Measurements from ENCODE around the gene C16orf74. TPM values are rescaled to one million over a fixed set of nuclear protein-coding genes. Genes with fewer than 3 reads are reported as not detected.

The C16orf74 gene
- total RNA-seq, 2 experiments from 2014 or later: 2.1 to 2.9 TPM

GRCh38 chr16:85734311-85735017 is 16.4 kb downstream of the C16orf74 start:
- H3K4me1 ChIP-seq (ENCODE audit: insufficient read depth, low read length): peaks cover 39% of the 10 kb centered on the region
- peak overlapping the region; percentile 81 for H3K27ac Mint-ChIP-seq

GRCh38 chr16:85733839-85734170 is 17.1 kb downstream of the C16orf74 start:
- peaks cover 39% of the 10 kb centered on the region for H3K4me1 ChIP-seq (ENCODE audit: insufficient read depth, low read length)
- intact Hi-C loops (cut with DNase I, micrococcal nuclease): no loop called here
- TF ChIP-seq CTCF (IDR thresholded peaks at IDR 0.05): no peak
- Mint-ChIP-seq H3K9me3 (no peaks in the 10 kb centered on the region), H3K27ac (peak overlapping the region; percentile 81), H3K36me3 (ENCODE audit: low read depth) (no peaks in the 10 kb centered on the region), H3K4me1 (ENCODE audit: low read depth) (peaks cover 28% of the 10 kb centered on the region), H3K4me3 (no peak overlapping the region), H3K27me3 (no peaks in the 10 kb centered on the region)
- H3K27ac ChIP-seq (ENCODE audit: low read depth in 1 of 2, low read length in 2 of 2): no peak overlapping the region
- peak in 2 of 14 experiments; percentile 29 to 37 for DNase-seq
- ChIA-PET POLR2A (no interaction called here), CTCF (no interaction called here)
- no peaks in the 10 kb centered on the region for H3K27me3 ChIP-seq (ENCODE audit: control insufficient read depth in 1 of 2, insufficient read depth in 2 of 2, low read length in 2 of 2)
- no peak for ATAC-seq (ENCODE audit: poor library complexity)
- H3K4me3 ChIP-seq (ENCODE audit: low read length): no peak overlapping the region
- no peaks in the 10 kb centered on the region for H3K36me3 ChIP-seq (ENCODE audit: insufficient read depth, low read length)
- no peaks in the 10 kb centered on the region for H3K9me3 ChIP-seq (ENCODE audit: control insufficient read depth in 1 of 2, insufficient read depth in 1 of 2, low read length in 2 of 2)

More at GRCh38 chr16:85734311-85735017, 16.4 kb downstream of the C16orf74 start:
- no peak for TF ChIP-seq CTCF (IDR thresholded peaks at IDR 0.05)
- H3K9me3 ChIP-seq (ENCODE audit: control insufficient read depth in 1 of 2, insufficient read depth in 1 of 2, low read length in 2 of 2): no peaks in the 10 kb centered on the region
- CTCF ChIA-PET: no interaction called here
- H3K27ac ChIP-seq (ENCODE audit: low read depth in 1 of 2, low read length in 2 of 2): peak overlapping the region in 1 of 2 donors; percentile 4
- DNase-seq (no peak), ATAC-seq (ENCODE audit: poor library complexity) (no peak)
- H3K36me3 Mint-ChIP-seq (ENCODE audit: low read depth): no peaks in the 10 kb centered on the region
- no peaks in the 10 kb centered on the region for H3K27me3 Mint-ChIP-seq
- POLR2A ChIA-PET: interaction anchor here (0.9 to 1.1 kb wide), 2 partner anchors 55 to 202 kb away, joined by 3 to 6 read pairs; no protein-coding TSS in a partner anchor
- H3K4me1 Mint-ChIP-seq (ENCODE audit: low read depth): peaks cover 26% of the 10 kb centered on the region
- H3K27me3 ChIP-seq (ENCODE audit: control insufficient read depth in 1 of 2, insufficient read depth in 2 of 2, low read length in 2 of 2): no peaks in the 10 kb centered on the region
- H3K36me3 ChIP-seq (ENCODE audit: insufficient read depth, low read length): no peaks in the 10 kb centered on the region
- intact Hi-C loops (cut with DNase I, micrococcal nuclease): no loop called here
- peak overlapping the region; percentile 79 for H3K4me3 Mint-ChIP-seq
- H3K9me3 Mint-ChIP-seq: no peaks in the 10 kb centered on the region
- H3K4me3 ChIP-seq (ENCODE audit: low read length): peak overlapping the region; percentile 46

GRCh38 chr16:85733155-85733838 is 17.6 kb downstream of the C16orf74 start:
- ChIA-PET POLR2A (no interaction called here), CTCF (no interaction called here)
- Mint-ChIP-seq H3K4me3 (peak overlapping the region; percentile 8), H3K27ac (peak overlapping the region; percentile 81), H3K36me3 (ENCODE audit: low read depth) (no peaks in the 10 kb centered on the region), H3K9me3 (no peaks in the 10 kb centered on the region), H3K4me1 (ENCODE audit: low read depth) (peaks cover 28% of the 10 kb centered on the region), H3K27me3 (no peaks in the 10 kb centered on the region)
- H3K9me3 ChIP-seq (ENCODE audit: control insufficient read depth in 1 of 2, insufficient read depth in 1 of 2, low read length in 2 of 2): no peaks in the 10 kb centered on the region
- no peak overlapping the region for H3K27ac ChIP-seq (ENCODE audit: low read depth in 1 of 2, low read length in 2 of 2)
- TF ChIP-seq CTCF (IDR thresholded peaks at IDR 0.05): no peak
- ATAC-seq (ENCODE audit: poor library complexity) (no peak), DNase-seq (peak in 2 of 14 experiments; percentile 38 to 49)
- no peak overlapping the region for H3K4me3 ChIP-seq (ENCODE audit: low read length)
- intact Hi-C loops (cut with DNase I, micrococcal nuclease): no loop called here
- H3K4me1 ChIP-seq (ENCODE audit: insufficient read depth, low read length): peaks cover 39% of the 10 kb centered on the region
- H3K27me3 ChIP-seq (ENCODE audit: control insufficient read depth in 1 of 2, insufficient read depth in 2 of 2, low read length in 2 of 2): no peaks in the 10 kb centered on the region
- no peaks in the 10 kb centered on the region for H3K36me3 ChIP-seq (ENCODE audit: insufficient read depth, low read length)
